Measurements from ENCODE around the gene PDE4A. TPM values are rescaled to one million over a fixed set of nuclear protein-coding genes. Genes with fewer than 3 reads are reported as not detected.

PDE4A gene
- total and polyA plus RNA-seq, 2 experiments from 2014 or later, result 5.2 to 5.4 TPM

- H3K4me2 ChIP-seq, result peak overlapping the region; percentile 45; the same call in 1 of the 2 replicates
- H3K4me3 ChIP-seq, result no peak overlapping the region
- H3K27ac Mint-ChIP-seq, result no peak overlapping the region
- H3K4me3 Mint-ChIP-seq, result no peak overlapping the region
- peak overlapping the region; percentile 39; the same call in 1 of the 2 replicates for H2AFZ ChIP-seq
- no peaks in the 10 kb centered on the region for H3K9me2 ChIP-seq (ENCODE audit: insufficient read depth)
- TF ChIP-seq POLR2AphosphoS5 (IDR thresholded peaks at IDR 0.05; ENCODE audit: low read depth) (no peak), EZH2phosphoT487 (IDR thresholded peaks at IDR 0.05; ENCODE audit: unreplicated experiment) (no peak), STAT1 (IDR thresholded peaks at IDR 0.05; ENCODE audit: unreplicated experiment) (no peak), ZNF114 (CRISPR knock-in tag; IDR thresholded peaks at IDR 0.05) (no peak), ETS1 (IDR thresholded peaks at IDR 0.05) (no peak), JUNB (IDR thresholded peaks at IDR 0.05; ENCODE audit: unreplicated experiment) (no peak)
- H3K36me3 ChIP-seq (ENCODE audit: insufficient read depth), result no peaks in the 10 kb centered on the region
- peaks cover 24% of the 10 kb centered on the region for H3K27me3 Mint-ChIP-seq (ENCODE audit: insufficient read depth, low read depth, poor library complexity)
- no peaks in the 10 kb centered on the region for H4K20me1 ChIP-seq (replicated peaks; ENCODE audit: insufficient read depth)
- no peak overlapping the region for H3K27ac ChIP-seq (ENCODE audit: low read depth)
- H3K27me3 ChIP-seq (ENCODE audit: insufficient read depth), result peaks cover 18% of the 10 kb centered on the region
- DNase-seq (ENCODE audit: low spot score), result no peak
- no peaks in the 10 kb centered on the region for H3K36me3 Mint-ChIP-seq (ENCODE audit: low read depth)
- H3K9me3 Mint-ChIP-seq, result no peaks in the 10 kb centered on the region; the same call in 2 of the 3 replicates
- H3K79me2 ChIP-seq (replicated peaks; ENCODE audit: insufficient read depth), result no peaks in the 10 kb centered on the region
- 0 out of 2 replicates have a peak, but pooled peaks cover 2% of the 10 kb centered on the region for H3F3A ChIP-seq (replicated peaks; ENCODE audit: low read depth)
- no peak for ATAC-seq
- H3K4me1 ChIP-seq (ENCODE audit: insufficient read depth), result no peaks in the 10 kb centered on the region
- peaks cover 4% of the 10 kb centered on the region; the same call in 2 of the 3 replicates for H3K4me1 Mint-ChIP-seq
Observed at GRCh38 chr19:10478476-10478875, 58.1 kb downstream of the PDE4A start.

GRCh38 chr19:10478903-10479384 is 58.6 kb downstream of the PDE4A start:
- DNase-seq (ENCODE audit: low spot score), result peak; percentile 98
- H3K4me3 ChIP-seq, result peak overlapping the region; percentile 48
- H3K36me3 Mint-ChIP-seq (ENCODE audit: low read depth), result no peaks in the 10 kb centered on the region

More at GRCh38 chr19:10478903-10479384, 58.6 kb downstream of the PDE4A start:
- Histone ChIP-seq H4K20me1 (replicated peaks; ENCODE audit: insufficient read depth) (no peaks in the 10 kb centered on the region; the same call in 1 of the 2 replicates), H3K79me2 (replicated peaks; ENCODE audit: insufficient read depth) (no peaks in the 10 kb centered on the region), H3K27me3 (ENCODE audit: insufficient read depth) (peaks cover 18% of the 10 kb centered on the region), H3K27ac (ENCODE audit: low read depth) (no peak overlapping the region), H3K4me2 (peak overlapping the region; percentile 75), H3K36me3 (ENCODE audit: insufficient read depth) (no peaks in the 10 kb centered on the region), H3K9me2 (ENCODE audit: insufficient read depth) (no peaks in the 10 kb centered on the region), H3F3A (replicated peaks; ENCODE audit: low read depth) (0 out of 2 replicates have a peak, but pooled peaks cover 2% of the 10 kb centered on the region), H3K4me1 (ENCODE audit: insufficient read depth) (no peaks in the 10 kb centered on the region), H2AFZ (peak overlapping the region; percentile 93)
- Mint-ChIP-seq H3K9me3 (no peaks in the 10 kb centered on the region; the same call in 2 of the 3 replicates), H3K27me3 (ENCODE audit: insufficient read depth, low read depth, poor library complexity) (peaks cover 24% of the 10 kb centered on the region), H3K27ac (no peak overlapping the region), H3K4me1 (peaks cover 4% of the 10 kb centered on the region; the same call in 2 of the 3 replicates), H3K4me3 (peak overlapping the region; percentile 46)
- ATAC-seq, result peak; percentile 96
- peak; percentile 61 for TF ChIP-seq POLR2AphosphoS5 (IDR thresholded peaks at IDR 0.05; ENCODE audit: low read depth)
- TF ChIP-seq CTCF (conservative IDR thresholded peaks at IDR 0.05; ENCODE audit: low read depth in 2 of 2), result peak; percentile 41 to 72
- peak; percentile 73 for TF ChIP-seq CREB1 (CRISPR knock-in tag; IDR thresholded peaks at IDR 0.05; ENCODE audit: low read depth)
- no peak for TF ChIP-seq EZH2 (IDR thresholded peaks at IDR 0.05; ENCODE audit: low read depth, unreplicated experiment)

Data from GM23338 (cell line).